Esophagus muscularis mucosa (tissue), 3 donors: ENCODE measurements around the gene WDFY4.

Experiments
- CTCF ChIP-seq, 3 experiments: fragments of 200-600 bp in 2 of 3; fragments of 450-650 bp in 1 of 3; sonication (generic) in 2 of 3; IDR thresholded peaks; one replicate each; pipeline ENCODE4 v1.5.1; 2017 to 2019; ENCODE audit warnings: antibody characterized with exemption in 3 of 3, mild to moderate bottlenecking in 2 of 3, moderate library complexity in 1 of 3
- POLR2A ChIP-seq: fragments of 450-650 bp; IDR thresholded peaks from one replicate; pipeline ENCODE4 v1.6.1; 2017; ENCODE audit warnings: antibody characterized with exemption, moderate library complexity, mild to moderate bottlenecking, low read depth
- POLR2AphosphoS5 ChIP-seq, 2 donors: sonication (generic); formaldehyde crosslinking; IDR thresholded peaks; one replicate each; pipeline ENCODE4 v1.6.1; 2017; ENCODE audit warnings: antibody characterized with exemption in 2 of 2

GRCh38 chr10:48941427-48942075 is 256.9 kb downstream of the WDFY4 start:
- TF ChIP-seq CTCF (IDR thresholded peaks at IDR 0.05) (no peak), POLR2A (no peak), POLR2AphosphoS5 (IDR thresholded peaks at IDR 0.05) (no peak)
